Mucosa of descending colon (tissue), 3 donors: ENCODE data around the gene ADGRV1. TPM values are rescaled to one million over a fixed set of nuclear protein-coding genes. Genes with fewer than 3 reads are reported as not detected.

ENCODE experiments used
- ATAC-seq: fragments of 200-7000 bp; cut with Tn5 transposase; one replicate; pipeline ENCODE4 v1.9.1; 2020; ENCODE audit warnings: mild to moderate bottlenecking, moderate library complexity
- DNase-seq, 3 donors: peaks; one replicate each; pipeline ENCODE4 v3.0.0-alpha.2; 2020
- H3K36me3 ChIP-seq: fragments of 200-600 bp; one replicate; pipeline ENCODE4 v1.8.0; 2021; ENCODE audit warnings: low read depth, mild to moderate bottlenecking
- H3K4me1 ChIP-seq: fragments of 200-600 bp; one replicate; pipeline ENCODE4 v1.8.0; 2021; ENCODE audit warnings: low read depth, mild to moderate bottlenecking
- H3K4me3 ChIP-seq: fragments of 200-600 bp; one replicate; pipeline ENCODE4 v1.8.0; 2021; ENCODE audit warnings: mild to moderate bottlenecking
- H3K9me3 ChIP-seq: fragments of 200-600 bp; one replicate; pipeline ENCODE4 v1.8.0; 2021; ENCODE audit warnings: mild to moderate bottlenecking
- intact Hi-C, 2 donors: fragments of 100-400 bp; cut with DNase I in 1 of 2; cut with micrococcal nuclease in 1 of 2; formaldehyde crosslinking; loops; one replicate each; pipeline versions ENCODE4 v1.11.0 to v1.11.1; 2022; cut with DNase I, micrococcal nuclease
- total RNA-seq, 3 donors: library from RNA; stranded (reverse); fragmentation: NEBNext Ultra II Directional in 2 of 3; extraction: Animal tissue kit (Norgen Biotek cat#: 25700) in 2 of 3; gene quantifications; one replicate each; pipeline versions ENCODE4 v1.2.1 to v1.2.4, GENCODE V29; 2021 to 2023
- TF ChIP-seq, protein P1 (sequence below): fragments of 200-600 bp; IDR thresholded peaks from one replicate; pipeline ENCODE4 v1.8.0; 2022; ENCODE audit warnings: antibody characterized with exemption, mild to moderate bottlenecking
- donor health status: DM: no; HTN: no; CAD: no; lungs with moderate emphysema.
- donor health status: DM: no; HTN: no; CAD: no.
- donor health status: DM: no; HTN: yes; CAD: no.

Gene ADGRV1
- total RNA-seq, 3 donors from 2014 or later: 4.5 to 8.6 (median 6.1) TPM

DNA sequence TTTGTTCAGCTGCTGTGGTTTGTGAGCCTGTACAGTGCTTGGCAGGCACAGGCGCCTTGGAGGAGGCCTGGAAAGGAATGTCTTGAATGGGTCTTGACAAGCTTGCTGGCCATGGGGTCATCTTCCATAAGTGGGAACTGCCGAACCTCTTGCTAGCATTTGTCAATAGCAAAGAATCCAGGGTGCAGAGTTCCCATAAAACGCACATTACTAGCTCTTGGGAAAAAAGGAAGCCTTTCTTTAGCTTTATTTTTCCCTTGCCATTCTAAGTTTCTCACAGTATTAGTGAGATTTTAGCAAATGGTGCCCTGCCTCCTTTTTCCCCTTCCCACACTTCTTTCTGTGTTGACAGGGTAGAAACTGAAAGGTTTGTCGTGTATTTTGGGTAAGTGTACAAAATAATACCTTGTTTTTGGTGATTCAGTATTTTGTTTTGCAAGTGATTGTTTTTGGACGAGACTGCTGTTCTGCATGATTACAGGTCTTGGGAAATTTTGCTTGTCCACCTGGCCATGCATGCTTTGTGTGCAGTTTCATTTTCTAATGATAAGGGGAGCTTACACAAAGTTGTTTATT is 82.0 kb downstream of the ADGRV1 start:
- TF ChIP-seq, protein P1, sequence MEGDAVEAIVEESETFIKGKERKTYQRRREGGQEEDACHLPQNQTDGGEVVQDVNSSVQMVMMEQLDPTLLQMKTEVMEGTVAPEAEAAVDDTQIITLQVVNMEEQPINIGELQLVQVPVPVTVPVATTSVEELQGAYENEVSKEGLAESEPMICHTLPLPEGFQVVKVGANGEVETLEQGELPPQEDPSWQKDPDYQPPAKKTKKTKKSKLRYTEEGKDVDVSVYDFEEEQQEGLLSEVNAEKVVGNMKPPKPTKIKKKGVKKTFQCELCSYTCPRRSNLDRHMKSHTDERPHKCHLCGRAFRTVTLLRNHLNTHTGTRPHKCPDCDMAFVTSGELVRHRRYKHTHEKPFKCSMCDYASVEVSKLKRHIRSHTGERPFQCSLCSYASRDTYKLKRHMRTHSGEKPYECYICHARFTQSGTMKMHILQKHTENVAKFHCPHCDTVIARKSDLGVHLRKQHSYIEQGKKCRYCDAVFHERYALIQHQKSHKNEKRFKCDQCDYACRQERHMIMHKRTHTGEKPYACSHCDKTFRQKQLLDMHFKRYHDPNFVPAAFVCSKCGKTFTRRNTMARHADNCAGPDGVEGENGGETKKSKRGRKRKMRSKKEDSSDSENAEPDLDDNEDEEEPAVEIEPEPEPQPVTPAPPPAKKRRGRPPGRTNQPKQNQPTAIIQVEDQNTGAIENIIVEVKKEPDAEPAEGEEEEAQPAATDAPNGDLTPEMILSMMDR: no peak
- intact Hi-C loops: no loop called here
- no peak for DNase-seq
- no peak overlapping the region for H3K4me3 ChIP-seq
- H3K9me3 ChIP-seq: no peaks in the 10 kb centered on the region
- no peaks in the 10 kb centered on the region for H3K36me3 ChIP-seq
- ATAC-seq: no peak
- H3K4me1 ChIP-seq: no peaks in the 10 kb centered on the region

DNA sequence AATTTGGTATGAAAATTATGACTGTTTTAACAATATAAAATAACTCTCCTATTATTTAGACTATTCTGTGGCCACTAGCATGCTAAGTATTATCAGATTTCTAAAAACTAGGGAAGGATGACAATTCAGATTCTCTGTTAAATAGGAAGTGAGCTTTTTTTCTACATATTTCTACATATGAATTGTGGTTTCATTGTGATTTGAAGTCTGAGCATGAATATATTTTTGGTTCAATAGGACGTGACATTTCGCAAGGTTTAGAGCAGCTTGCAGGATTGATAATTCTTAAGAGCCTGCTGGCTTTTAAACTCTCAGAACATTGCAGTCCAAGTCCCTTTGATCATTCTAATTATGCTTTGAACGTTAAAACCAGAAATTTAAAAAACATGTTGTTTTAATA is 82.9 kb downstream of the ADGRV1 start:
- DNase-seq (no peak), ATAC-seq (no peak)
- TF ChIP-seq, protein P1: no peak
- intact Hi-C loops: no loop called here
- H3K4me1 ChIP-seq: no peaks in the 10 kb centered on the region
- no peaks in the 10 kb centered on the region for H3K9me3 ChIP-seq
- no peaks in the 10 kb centered on the region for H3K36me3 ChIP-seq
- no peak overlapping the region for H3K4me3 ChIP-seq

DNA sequence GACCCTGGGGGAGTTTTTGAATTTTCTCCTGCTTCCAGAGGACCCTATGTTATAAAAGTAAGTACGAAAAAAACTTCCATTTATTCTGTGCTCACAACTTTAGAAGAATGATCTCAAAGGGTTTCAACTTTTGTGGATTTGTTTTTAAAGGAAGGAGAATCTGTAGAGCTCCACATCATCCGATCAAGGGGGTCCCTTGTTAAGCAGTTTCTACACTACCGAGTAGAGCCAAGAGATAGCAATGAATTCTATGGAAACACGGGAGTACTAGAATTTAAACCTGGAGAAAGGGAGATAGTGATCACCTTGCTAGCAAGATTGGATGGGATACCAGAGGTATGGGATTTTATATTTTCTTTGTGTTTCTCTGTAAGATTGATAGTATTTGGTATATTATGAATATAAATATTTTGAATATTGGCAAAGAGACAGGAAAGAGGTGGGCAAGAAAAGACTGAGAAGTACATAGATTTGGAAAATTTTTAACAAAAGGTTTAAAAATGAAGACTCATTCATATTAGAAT is 84.2 kb downstream of the ADGRV1 start:
- H3K4me3 ChIP-seq: no peak overlapping the region

DNA sequence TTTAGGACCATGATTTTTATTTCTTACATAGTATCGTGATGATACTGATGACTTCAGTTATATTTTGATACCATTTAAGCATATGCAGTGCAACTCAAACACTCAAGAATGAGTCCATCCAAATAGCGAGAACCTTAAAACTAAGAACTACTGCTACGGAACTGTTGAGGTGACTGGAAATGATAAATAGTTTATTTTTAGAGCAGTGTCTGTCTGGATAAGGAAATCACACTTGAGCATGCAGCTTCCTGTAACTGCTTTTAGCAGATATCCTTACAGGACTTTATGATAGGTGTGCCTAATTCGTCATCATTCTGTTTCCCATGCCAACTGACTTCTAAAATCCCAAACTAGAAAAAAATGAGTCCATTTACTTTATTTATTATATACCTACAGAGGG is 85.5 kb downstream of the ADGRV1 start:
- DNase-seq: no peak
- no peak overlapping the region for H3K4me3 ChIP-seq
- intact Hi-C loops: no loop called here
- H3K36me3 ChIP-seq: no peaks in the 10 kb centered on the region
- H3K4me1 ChIP-seq: no peaks in the 10 kb centered on the region
- no peak for ATAC-seq
- no peaks in the 10 kb centered on the region for H3K9me3 ChIP-seq
- TF ChIP-seq, protein P1: no peak

More for the DNA sequence above, 84.2 kb downstream of the ADGRV1 start:
- H3K9me3 ChIP-seq: no peaks in the 10 kb centered on the region
- no peak for ATAC-seq
- DNase-seq: no peak
- intact Hi-C loops: no loop called here
- TF ChIP-seq, protein P1: no peak
- no peaks in the 10 kb centered on the region for H3K36me3 ChIP-seq
- no peaks in the 10 kb centered on the region for H3K4me1 ChIP-seq

DNA sequence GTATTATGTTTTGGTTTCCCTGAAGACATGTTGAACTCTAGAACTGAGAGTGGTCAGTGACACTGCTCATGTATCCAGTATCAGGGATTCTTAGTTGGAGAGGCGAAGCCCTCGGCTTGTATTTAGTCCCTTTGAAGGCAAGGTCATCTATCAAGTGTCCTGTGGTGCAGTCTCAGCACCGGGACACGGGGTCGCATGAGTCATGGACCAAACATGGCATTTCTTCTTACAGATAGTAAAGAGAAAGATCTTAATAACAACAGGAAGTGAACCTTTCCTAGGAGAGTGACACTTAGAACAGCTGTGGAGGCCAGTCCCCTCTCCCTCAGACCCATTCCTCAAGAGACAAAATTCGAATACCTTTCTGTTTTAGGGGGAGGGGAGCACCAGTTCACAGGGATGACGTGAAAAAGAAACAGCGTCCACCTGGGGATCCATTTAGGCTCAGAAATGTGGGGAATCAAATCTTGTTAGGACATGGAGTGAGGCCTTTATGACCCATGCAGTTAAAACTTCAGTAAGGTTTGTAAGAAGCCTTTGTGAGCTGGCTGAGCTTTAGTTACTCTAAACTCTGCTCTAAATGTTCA is 86.5 kb downstream of the ADGRV1 start:
- Histone ChIP-seq H3K4me3 (no peak overlapping the region), H3K36me3 (no peaks in the 10 kb centered on the region), H3K9me3 (no peaks in the 10 kb centered on the region), H3K4me1 (no peaks in the 10 kb centered on the region)
- DNase-seq: no peak
- TF ChIP-seq, protein P1: no peak
- no peak for ATAC-seq
- intact Hi-C loops: no loop called here
